ENCODE results near the gene CUL4A.
A peak's percentile ranks its signal among the peaks of the same experiment; 100 is the strongest.

CUL4A gene

DNA sequence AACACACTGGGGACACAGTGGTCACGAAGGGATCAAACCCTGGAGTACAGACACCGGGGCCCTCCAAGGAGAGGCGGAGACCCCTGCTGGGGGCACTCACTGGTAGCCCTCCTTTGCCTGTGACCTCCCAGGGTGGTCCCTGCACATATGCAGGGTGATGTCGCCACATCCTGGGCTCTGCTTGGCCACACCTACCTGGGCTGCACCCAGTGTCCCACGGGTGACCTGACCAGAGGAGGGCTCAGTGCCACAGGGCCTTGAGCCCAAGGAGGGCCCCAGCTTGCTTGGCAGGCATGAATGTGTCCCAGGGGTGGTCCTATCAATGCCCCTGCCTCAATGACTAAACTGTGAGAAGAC, 5.1 kb upstream of the CUL4A start:
- Histone ChIP-seq H3K36me3 (peaks cover 58% of the 10 kb centered on the region), H3K27ac (no peak overlapping the region), H3K27me3 (no peaks in the 10 kb centered on the region), H3K4me2 (peak overlapping the region; percentile 22; the same call in 1 of the 2 replicates), H3K9me3 (no peaks in the 10 kb centered on the region), H3K9ac (no peak overlapping the region), H3K4me3 (no peak overlapping the region), H4K20me1 (peaks cover 85% of the 10 kb centered on the region), H3K4me1 (peaks cover 40% of the 10 kb centered on the region)
- TF ChIP-seq Cebpa-rat (IDR thresholded peaks at IDR 0.05), result no peak

DNA sequence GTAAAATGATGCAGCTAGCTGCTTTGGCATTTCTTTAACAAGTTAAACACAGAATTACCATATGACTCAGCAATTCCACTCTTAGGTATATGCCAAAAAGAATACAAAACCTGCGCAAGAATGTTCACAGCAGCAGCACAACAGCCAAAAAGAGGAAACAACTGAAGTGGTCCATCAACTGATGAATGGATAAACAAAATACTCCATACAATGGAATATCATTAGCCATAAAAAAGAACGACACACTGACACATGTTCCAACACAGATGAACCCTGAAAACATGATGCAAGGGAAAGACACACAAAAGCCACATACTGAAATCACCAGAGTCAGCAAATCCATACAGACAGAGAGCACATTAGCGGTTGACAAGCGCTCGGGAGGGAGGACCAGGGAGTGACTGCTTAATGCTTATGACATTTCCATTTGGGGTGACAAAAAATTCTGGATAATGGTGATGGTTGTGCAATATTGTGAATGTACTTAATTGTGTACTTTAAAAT, 3.9 kb upstream of the CUL4A start:
- Histone ChIP-seq H3K9me3 (no peaks in the 10 kb centered on the region), H3K27me3 (no peaks in the 10 kb centered on the region), H3K27ac (no peak overlapping the region), H3K4me3 (no peak overlapping the region), H3K4me1 (peaks cover 43% of the 10 kb centered on the region), H3K9ac (no peak overlapping the region), H3K4me2 (no peak overlapping the region), H4K20me1 (peaks cover 80% of the 10 kb centered on the region), H3K36me3 (peaks cover 47% of the 10 kb centered on the region)
- peak; percentile 15; the same call in 1 of the 2 replicates for TF ChIP-seq Cebpa-rat (IDR thresholded peaks at IDR 0.05)

DNA sequence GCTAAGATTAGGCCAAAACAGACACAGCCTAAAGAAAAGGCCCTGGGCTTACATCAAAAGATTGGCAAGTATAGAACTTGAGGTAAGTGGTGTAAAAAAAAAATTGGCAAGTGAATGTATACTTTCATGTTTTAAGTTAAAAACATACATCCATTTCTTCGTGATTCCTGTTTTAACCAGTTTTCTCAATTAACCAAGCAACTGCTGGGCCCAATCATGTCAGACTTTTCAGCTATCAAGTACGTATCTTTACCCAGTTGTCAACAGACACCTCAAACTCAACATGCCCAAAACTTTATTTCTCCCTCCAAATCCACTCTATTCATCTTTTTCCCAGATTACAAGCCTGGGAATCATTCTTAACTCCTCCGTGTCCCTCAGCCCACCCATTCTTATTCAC, 2.0 kb upstream of the CUL4A start:
- H3K27me3 ChIP-seq, result no peaks in the 10 kb centered on the region
- H3K4me3 ChIP-seq, result peak overlapping the region; percentile 87
- H3K4me1 ChIP-seq, result peaks cover 57% of the 10 kb centered on the region
- H3K9me3 ChIP-seq, result no peaks in the 10 kb centered on the region
- peak overlapping the region; percentile 98; the same call in 1 of the 2 replicates for H3K27ac ChIP-seq
- H3K36me3 ChIP-seq, result peaks cover 55% of the 10 kb centered on the region
- H3K4me2 ChIP-seq, result peak overlapping the region; percentile 87
- H3K9ac ChIP-seq, result peak overlapping the region; percentile 97
- no peak for TF ChIP-seq Cebpa-rat (IDR thresholded peaks at IDR 0.05)
- H4K20me1 ChIP-seq, result peaks cover 80% of the 10 kb centered on the region

DNA sequence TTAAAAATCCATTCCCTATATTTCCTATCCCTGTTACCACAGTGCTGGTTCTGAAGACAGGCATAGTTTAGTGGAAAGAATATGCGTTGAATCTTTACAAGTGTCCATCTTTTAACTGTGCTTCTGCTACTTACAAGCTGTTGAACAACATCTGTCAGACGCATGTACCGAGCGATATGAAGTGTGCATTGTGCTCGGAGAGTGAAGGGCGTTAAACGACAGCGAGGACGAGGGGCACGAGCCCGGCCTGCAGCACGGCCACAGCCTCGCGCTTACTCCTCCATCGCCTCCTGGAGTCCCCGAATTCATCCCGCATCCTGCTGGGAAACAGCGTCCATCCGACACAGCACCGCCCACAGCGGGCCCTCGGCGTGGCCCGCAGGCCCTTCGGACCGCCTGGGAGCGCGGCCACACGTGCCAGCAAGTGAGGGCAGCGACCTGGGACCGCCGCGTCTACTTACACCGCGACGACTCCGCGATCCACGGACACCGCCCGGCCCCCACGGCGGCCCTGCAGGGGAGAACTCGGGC, 1.5 kb upstream of the CUL4A start:
- Histone ChIP-seq H3K4me3 (peak overlapping the region; percentile 87), H3K4me1 (peaks cover 52% of the 10 kb centered on the region), H3K4me2 (peak overlapping the region; percentile 87), H3K9ac (peak overlapping the region; percentile 97), H3K27me3 (no peaks in the 10 kb centered on the region), H3K27ac (peak overlapping the region; percentile 98), H4K20me1 (peaks cover 80% of the 10 kb centered on the region), H3K36me3 (peaks cover 60% of the 10 kb centered on the region), H3K9me3 (no peaks in the 10 kb centered on the region)
- TF ChIP-seq Cebpa-rat (IDR thresholded peaks at IDR 0.05), result no peak

DNA sequence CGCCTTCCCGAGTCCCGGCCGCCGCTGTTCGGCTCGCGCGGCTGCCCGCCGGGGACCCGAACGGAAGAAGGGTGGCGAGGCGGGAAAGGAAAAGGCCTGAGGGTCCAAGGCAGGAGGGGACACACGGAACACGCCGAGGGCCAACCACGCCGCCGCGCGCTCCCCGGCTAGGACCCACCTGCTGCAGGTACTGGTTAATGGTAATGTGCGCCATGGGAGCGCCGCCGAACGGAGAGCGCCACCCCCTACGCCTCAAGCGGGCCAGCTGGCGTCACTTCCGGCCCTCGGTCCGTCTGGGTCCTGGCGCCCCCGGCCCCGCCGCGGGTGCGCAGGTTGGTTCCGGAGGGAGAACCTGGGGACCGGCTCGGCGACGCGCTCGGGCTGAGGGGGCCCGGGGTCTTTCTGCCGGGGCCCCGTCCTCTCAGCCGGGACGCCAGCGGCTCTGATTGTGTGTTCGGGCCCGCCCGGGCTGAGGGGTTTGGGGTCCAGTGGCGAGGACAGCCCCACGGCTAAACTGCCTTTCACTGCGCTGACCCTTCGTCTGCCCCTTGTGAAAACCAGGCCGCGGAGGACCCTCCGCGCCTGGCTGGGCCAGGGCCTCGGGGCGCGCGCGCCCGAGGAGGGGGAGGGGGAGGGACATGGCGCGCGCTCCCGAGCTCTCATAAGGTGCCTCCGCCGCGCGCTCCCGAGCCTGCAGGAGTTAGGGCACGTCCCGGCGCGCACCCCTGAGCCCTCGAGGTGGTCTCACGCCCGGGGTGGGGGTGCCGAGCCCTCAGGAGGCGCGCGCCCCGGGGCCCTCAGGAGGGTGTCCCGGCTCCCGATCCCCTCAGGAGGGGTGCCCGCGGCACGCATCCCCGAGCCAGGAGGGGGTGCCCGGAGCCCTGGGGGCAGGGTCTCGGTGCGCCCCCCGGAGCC, 735 bp upstream of the CUL4A start, which contains the start of gene PCID2:
Gene PCID2 (minus strand): TSS at position 249 of the 915 bp plus-strand sequence. CDS start 35 bp downstream, at position 214.
- Histone ChIP-seq H3K4me3 (peak within 1 kb of the TSS; percentile 87), H3K9me3 (no peaks in the 10 kb centered on the region), H3K27me3 (no peaks in the 10 kb centered on the region), H4K20me1 (peaks cover 80% of the 10 kb centered on the region), H3K9ac (peak within 1 kb of the TSS; percentile 97), H3K4me2 (peak within 1 kb of the TSS; percentile 87), H3K4me1 (peaks cover 45% of the 10 kb centered on the region), H3K36me3 (peaks cover 58% of the 10 kb centered on the region), H3K27ac (peak within 1 kb of the TSS; percentile 98)
- no peak for TF ChIP-seq Cebpa-rat (IDR thresholded peaks at IDR 0.05)

DNA sequence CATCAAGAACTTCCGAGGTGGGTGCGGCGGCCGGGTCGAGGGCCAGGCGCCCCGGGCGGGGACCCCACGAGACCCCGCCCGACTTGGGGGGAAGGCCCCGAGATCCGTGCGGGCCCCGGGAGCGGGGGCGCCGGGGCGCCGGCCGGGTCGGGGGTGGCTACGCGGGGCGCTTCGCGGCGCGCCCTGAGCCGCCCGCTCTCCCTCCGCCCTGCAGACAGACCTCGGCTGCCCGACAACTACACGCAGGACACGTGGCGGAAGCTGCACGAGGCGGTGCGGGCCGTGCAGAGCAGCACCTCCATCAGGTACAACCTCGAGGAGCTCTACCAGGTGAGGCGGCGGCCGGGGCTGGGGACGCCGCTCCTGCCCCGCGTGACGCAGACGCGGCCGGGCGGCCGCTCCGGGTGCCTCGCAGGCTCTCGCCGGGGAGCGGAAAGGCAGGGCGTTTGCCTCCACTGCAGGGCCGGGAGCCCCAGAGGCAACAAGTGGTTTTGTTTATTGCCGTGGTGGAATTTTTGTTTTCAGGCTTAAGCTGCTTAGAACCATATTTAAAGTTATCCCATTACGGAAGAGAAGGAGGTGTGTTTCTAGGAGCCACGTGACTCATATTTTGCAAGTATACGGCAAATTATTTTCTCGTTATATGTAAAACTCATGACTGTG, 477 bp downstream of the CUL4A start:
- H4K20me1 ChIP-seq, result peaks cover 80% of the 10 kb centered on the region
- H3K36me3 ChIP-seq, result peaks cover 58% of the 10 kb centered on the region
- H3K27me3 ChIP-seq, result no peaks in the 10 kb centered on the region
- H3K4me2 ChIP-seq, result peak overlapping the region; percentile 87
- H3K4me3 ChIP-seq, result peak overlapping the region; percentile 87
- H3K9me3 ChIP-seq, result no peaks in the 10 kb centered on the region
- TF ChIP-seq Cebpa-rat (IDR thresholded peaks at IDR 0.05), result no peak
- peak overlapping the region; percentile 97 for H3K9ac ChIP-seq
- peak overlapping the region; percentile 98 for H3K27ac ChIP-seq
- peaks cover 35% of the 10 kb centered on the region for H3K4me1 ChIP-seq

DNA sequence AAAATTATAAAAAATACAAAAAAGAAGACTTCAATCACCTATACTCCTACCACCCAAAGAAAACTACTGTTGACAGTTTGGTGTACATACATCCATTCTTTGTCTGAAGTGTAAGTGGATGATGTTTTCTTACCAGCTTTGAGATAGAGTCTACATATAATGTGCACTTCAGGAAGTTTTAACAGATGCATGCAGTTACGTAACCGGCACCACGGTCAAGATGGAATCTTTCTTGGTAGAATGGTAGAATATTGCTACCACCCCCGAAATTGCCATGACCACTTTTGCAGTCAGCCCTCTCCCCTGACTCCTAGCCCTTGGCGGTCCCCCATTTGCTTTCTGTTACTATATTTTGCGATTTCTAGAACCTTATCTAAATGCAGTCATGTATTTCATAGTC, 1.4 kb downstream of the CUL4A start:
- peak overlapping the region; percentile 46 for H3K9ac ChIP-seq
- H3K36me3 ChIP-seq, result peaks cover 51% of the 10 kb centered on the region
- peaks cover 80% of the 10 kb centered on the region for H4K20me1 ChIP-seq
- peak overlapping the region; percentile 87 for H3K4me2 ChIP-seq
- H3K4me3 ChIP-seq, result peak overlapping the region; percentile 87
- no peak overlapping the region for H3K27ac ChIP-seq
- H3K4me1 ChIP-seq, result peaks cover 38% of the 10 kb centered on the region
- no peaks in the 10 kb centered on the region for H3K9me3 ChIP-seq
- TF ChIP-seq Cebpa-rat (IDR thresholded peaks at IDR 0.05), result no peak
- no peaks in the 10 kb centered on the region for H3K27me3 ChIP-seq

DNA sequence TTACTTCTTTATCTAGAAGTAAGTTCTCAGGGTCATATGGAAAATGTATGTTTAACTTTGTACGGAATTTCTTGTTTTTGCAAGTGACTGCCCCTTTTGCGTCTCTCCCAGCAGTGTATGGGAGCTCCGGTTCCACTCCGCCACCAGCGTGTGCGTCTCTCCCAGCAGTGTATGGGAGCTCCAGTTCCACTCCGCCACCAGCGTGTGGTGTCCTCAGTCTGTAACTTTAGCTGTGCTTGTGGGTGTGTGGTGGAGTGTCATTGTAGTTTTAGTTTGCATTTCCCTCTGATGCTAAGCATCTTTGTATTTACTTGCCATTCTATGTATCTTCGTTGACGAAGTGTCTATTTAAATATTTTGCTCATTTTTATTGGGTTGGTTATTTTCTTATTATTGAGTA, 2.4 kb downstream of the CUL4A start:
- H3K36me3 ChIP-seq, result peaks cover 41% of the 10 kb centered on the region
- H3K4me3 ChIP-seq, result no peak overlapping the region
- H3K4me2 ChIP-seq, result peak overlapping the region; percentile 87; the same call in 1 of the 2 replicates
- TF ChIP-seq Cebpa-rat (IDR thresholded peaks at IDR 0.05), result no peak
- H3K27me3 ChIP-seq, result no peaks in the 10 kb centered on the region
- H3K27ac ChIP-seq, result no peak overlapping the region
- peaks cover 35% of the 10 kb centered on the region for H3K4me1 ChIP-seq
- H3K9ac ChIP-seq, result no peak overlapping the region
- no peaks in the 10 kb centered on the region for H3K9me3 ChIP-seq
- peaks cover 80% of the 10 kb centered on the region for H4K20me1 ChIP-seq

DNA sequence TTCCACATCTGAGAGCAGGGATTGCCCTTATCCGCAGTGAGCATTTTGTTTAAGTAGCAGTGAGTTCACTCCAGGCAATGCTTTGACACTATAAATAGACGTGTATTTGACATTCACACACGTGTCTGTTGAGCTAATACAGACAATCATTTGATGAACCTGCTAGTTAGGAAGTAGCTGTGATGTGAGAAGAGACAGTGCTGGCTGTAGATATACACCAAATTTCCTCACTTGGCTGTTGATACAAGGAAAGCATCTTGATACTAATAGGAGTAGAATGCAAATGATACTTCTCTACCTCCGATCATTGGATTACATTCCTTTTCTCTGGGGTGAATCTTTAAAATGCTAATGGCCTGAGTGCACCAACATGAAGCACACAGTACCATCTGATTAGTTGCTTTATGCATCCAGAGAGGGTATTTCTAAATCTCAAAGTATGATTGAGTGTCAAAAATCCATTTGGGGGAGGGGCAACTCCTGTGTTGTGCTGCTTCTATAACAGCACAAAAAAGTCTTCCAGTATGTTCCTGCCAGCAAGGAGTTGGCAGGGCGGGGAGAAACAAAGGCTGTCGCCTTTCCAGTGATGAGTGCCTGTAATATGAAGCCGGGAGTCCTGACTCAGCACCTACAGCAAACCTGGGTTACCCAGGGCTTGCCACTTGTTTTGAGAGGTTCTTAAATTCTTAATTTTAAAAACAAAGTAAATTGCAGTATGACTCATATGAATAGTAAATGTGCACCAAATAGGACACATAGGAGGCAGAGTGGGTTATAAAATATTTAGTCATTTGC, 7.0 kb downstream of the CUL4A start:
- TF ChIP-seq Cebpa-rat (IDR thresholded peaks at IDR 0.05), result no peak
- Histone ChIP-seq H3K4me2 (no peak overlapping the region), H3K36me3 (peaks cover 69% of the 10 kb centered on the region), H4K20me1 (peaks cover 100% of the 10 kb centered on the region), H3K27ac (no peak overlapping the region), H3K4me1 (peaks cover 12% of the 10 kb centered on the region), H3K4me3 (no peak overlapping the region), H3K27me3 (no peaks in the 10 kb centered on the region), H3K9me3 (no peaks in the 10 kb centered on the region), H3K9ac (no peak overlapping the region)
